ENCODE results near the gene TRPV5.

The TRPV5 gene

DNA sequence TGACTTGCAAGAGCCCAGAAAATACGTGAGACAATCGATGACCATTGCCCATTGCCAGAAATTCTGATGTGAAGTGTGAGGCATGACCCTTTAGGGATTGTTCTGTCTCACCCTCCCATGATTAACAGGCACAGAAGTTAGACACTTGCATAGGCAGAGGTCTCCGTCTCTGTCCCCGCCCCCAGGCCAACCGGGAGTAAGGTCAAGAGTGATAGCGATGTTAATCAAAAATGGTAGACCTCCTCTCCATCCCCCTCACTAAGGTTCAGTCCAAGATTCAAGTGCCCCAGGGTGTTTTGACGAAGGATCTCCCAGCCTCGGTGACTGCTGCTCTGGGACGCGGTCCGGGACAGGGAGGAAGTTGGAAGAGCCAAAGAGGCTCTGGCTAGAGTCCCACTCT lies 25.3 kb downstream of the TRPV5 start:
- TF ChIP-seq, protein P1, sequence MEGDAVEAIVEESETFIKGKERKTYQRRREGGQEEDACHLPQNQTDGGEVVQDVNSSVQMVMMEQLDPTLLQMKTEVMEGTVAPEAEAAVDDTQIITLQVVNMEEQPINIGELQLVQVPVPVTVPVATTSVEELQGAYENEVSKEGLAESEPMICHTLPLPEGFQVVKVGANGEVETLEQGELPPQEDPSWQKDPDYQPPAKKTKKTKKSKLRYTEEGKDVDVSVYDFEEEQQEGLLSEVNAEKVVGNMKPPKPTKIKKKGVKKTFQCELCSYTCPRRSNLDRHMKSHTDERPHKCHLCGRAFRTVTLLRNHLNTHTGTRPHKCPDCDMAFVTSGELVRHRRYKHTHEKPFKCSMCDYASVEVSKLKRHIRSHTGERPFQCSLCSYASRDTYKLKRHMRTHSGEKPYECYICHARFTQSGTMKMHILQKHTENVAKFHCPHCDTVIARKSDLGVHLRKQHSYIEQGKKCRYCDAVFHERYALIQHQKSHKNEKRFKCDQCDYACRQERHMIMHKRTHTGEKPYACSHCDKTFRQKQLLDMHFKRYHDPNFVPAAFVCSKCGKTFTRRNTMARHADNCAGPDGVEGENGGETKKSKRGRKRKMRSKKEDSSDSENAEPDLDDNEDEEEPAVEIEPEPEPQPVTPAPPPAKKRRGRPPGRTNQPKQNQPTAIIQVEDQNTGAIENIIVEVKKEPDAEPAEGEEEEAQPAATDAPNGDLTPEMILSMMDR (IDR thresholded peaks at IDR 0.05; ENCODE audit: low read depth, low read length) = no peak
- no peak for DNase-seq (ENCODE audit: low read depth in 2 of 2)
- no peak overlapping the region for H3K4me3 ChIP-seq (replicated peaks in 1 of 2; ENCODE audit: low read depth in 2 of 2, low read length in 2 of 2)

DNA sequence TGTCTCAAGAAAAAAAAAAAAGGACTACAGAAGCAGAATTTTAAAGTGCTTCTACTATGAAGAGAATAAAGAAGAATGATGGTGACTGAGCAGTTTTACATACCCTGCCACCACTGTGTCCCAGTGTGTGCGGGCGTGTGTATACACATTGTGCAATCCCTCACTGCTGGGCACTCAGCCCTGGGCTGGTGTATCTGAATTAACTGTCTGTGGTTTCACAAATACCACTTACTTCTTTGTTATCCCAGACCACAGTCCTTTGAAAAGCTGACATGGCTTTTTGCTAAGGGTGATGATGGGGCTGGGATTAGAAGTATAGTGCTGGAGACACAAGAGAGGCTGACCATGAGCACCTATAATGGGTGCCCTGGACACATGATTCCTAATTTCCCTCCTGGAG lies 26.9 kb downstream of the TRPV5 start:
- DNase-seq (ENCODE audit: low read depth in 2 of 2) = no peak
- no peak overlapping the region for H3K4me3 ChIP-seq (replicated peaks in 1 of 2; ENCODE audit: low read depth in 2 of 2, low read length in 2 of 2)
- TF ChIP-seq, protein P1 (IDR thresholded peaks at IDR 0.05; ENCODE audit: low read depth, low read length) = no peak

DNA sequence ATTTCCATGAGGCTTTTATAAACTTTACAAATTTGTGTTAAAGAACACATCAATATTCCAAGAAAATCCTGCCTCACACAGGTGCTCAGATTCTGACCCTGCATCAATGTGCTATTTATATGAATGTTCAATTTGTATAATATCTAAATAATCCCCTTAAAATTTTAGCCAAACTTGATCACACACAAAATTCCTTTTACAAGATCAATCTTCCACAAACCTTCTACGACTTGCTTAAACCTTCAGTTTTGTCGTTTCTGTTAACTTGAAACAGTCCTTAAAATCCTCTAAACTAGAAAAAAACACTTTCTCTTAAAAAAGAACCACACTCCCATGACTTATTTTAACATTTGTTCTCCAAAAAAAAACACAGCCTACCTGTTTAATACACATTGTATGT lies 27.8 kb downstream of the TRPV5 start:
- DNase-seq (ENCODE audit: low read depth in 2 of 2) = no peak
- no peak overlapping the region for H3K4me3 ChIP-seq (replicated peaks in 1 of 2; ENCODE audit: low read depth in 2 of 2, low read length in 2 of 2)
- TF ChIP-seq, protein P1 (IDR thresholded peaks at IDR 0.05; ENCODE audit: low read depth, low read length) = no peak

DNA sequence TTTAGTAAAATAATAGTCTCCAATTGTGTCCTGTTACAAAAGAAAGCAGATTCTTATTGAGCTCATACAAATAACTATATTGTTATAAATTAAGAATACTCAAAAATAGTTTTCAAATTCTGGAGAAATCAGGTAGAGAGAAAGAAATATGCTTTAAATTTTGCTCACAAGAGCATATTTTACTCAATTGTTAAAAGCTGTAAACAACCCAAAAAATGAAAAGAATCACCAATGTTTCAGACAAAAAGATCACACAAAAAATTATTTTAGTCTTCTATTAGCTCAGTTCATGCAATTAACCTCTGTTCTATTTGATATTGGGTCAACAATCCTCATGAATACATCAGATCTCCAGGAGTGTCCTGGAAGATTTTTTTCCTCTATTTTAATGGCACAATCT lies 29.4 kb downstream of the TRPV5 start:
- TF ChIP-seq, protein P1 (IDR thresholded peaks at IDR 0.05; ENCODE audit: low read depth, low read length) = no peak
- H3K4me3 ChIP-seq (replicated peaks in 1 of 2; ENCODE audit: low read depth in 2 of 2, low read length in 2 of 2) = no peak overlapping the region
- DNase-seq (ENCODE audit: low read depth in 2 of 2) = no peak

DNA sequence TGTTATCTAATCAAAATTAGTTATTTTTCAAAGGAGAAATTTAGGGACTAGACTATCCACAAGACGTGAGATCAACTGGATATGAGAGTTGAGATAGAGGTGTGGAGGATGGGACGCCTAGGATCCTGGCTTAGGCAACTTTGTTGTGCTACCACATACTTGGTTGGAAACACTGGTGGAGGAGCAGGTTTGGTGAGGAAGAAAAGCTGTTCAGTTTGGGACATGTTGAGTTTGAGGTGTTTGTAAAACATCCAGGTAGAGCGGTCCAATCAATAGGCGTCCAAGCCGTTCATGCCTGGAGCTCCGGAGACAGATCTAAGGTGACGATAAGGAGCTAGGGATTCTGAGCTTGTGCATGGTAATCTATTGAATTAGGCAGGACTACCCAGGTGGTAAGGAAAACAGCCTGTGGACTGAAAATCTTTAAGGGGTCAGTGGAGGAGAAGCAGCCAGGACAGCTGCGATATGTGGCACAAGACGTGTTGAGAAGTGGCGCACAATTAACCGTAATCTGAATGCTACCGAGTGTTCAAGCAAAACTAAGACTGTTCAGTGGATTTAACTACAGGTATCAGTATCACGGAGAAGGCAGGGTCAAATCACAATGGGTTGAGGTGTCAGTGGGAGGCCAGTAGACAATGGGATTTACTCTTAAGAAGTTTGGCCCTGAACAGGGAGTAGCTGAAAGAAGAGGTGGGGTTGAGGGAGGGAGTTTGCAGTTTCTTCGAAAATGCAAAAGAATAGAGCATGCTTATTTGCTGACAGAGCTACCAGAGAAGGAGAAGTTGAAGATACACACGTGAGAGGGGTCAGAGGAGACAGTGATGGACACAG lies 31.9 kb downstream of the TRPV5 start:
- no peak for DNase-seq (ENCODE audit: low read depth in 2 of 2)
- TF ChIP-seq, protein P1 (IDR thresholded peaks at IDR 0.05; ENCODE audit: low read depth, low read length) = no peak
- H3K4me3 ChIP-seq (replicated peaks in 1 of 2; ENCODE audit: low read depth in 2 of 2, low read length in 2 of 2) = no peak overlapping the region

DNA sequence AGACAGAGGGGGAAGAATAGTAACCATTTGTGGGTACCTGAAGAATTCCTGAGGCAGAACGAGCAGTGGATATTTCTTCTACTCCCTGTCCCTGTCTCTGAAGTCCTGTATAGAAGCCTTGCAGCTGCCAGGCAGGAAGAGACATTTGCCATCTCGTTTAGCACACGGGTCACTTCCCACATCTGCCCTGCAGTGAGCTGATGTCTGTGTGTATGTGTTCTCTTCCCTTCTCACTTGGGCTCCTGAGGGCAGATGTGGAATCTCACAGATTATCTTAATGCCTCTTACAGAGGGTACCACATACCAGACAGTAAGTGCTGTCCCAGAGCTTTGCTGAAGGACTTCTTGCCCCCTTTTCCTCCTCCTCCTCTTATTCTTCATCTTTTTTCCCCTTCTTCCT lies 33.9 kb downstream of the TRPV5 start:
- TF ChIP-seq, protein P1 (IDR thresholded peaks at IDR 0.05; ENCODE audit: low read depth, low read length) = no peak
- no peak for DNase-seq (ENCODE audit: low read depth in 2 of 2)
- H3K4me3 ChIP-seq (replicated peaks in 1 of 2; ENCODE audit: low read depth in 2 of 2, low read length in 2 of 2) = no peak overlapping the region

All from cardiac fibroblast (primary cell).